ENCODE measurements around the gene ZNF24. TPM values are rescaled to one million over a fixed set of nuclear protein-coding genes. Genes with fewer than 3 reads are reported as not detected.

Gene ZNF24
- total RNA-seq = 10 to 100 TPM; 46.8 to 47.8 TPM

DNA sequence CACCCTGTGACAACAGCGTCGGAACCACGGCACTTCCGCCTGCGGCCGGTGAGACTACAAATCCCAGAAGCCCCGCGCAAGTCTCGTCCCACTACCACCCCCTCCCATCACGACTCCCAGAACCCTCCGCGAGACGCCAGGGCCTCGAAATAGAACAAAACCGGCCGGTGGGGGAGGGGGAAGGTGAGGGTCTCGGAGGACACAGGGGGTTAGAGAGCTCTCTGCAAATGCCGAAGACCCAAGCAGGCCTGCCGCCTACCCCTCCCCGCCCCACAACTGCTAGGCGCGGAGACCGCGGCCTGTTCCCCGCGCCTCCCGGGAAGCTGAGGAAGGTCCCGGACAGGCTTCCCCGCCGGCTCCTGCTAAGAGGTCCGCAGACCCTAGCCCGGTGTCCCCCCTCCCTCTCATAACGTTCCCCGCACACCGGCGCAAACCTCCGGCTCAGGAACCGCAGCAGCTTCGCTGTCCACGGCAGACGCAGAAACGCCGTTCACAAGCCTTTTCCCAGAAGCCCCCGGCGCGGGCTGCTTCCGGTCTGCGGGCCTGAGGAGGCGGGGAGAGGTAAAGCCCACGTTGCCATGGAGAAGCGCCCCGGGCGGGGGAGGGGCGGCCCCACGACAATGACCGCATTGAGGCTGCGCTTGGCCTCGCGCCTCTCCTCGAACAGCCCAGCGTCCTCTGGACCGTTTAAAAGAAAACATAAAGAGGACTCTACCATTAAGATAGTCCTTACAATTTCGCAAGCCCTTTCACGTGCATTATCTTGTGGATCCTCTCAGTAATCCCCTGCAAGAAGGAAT, at the start of gene ZNF24:
Gene ZNF24, minus strand, starts transcription at position 485 of the 800 bp plus-strand sequence. CDS start 3,770 bp downstream, outside the sequence.
- DNase-seq = peak; percentile 94
- H3K27ac Mint-ChIP-seq = peak within 1 kb of the TSS; percentile 92
- CTCF ChIA-PET = interaction anchor here (1.1 to 2.2 kb wide), 5 partner anchors 11 to 114 kb away, joined by 3 to 8 read pairs (median 4); no protein-coding TSS in a partner anchor
- H3K36me3 Mint-ChIP-seq (ENCODE audit: low read depth) = peaks cover 13% of the 10 kb centered on the region
- no peaks in the 10 kb centered on the region for H3K9me3 Mint-ChIP-seq
- no peaks in the 10 kb centered on the region for H3K27me3 Mint-ChIP-seq (ENCODE audit: low read depth)
- peaks cover 43% of the 10 kb centered on the region for H3K4me1 Mint-ChIP-seq (ENCODE audit: low read depth)
- peak within 1 kb of the TSS; percentile 92 for H3K4me3 Mint-ChIP-seq
- intact Hi-C loops (cut with micrococcal nuclease) = loop anchor here (1.0 to 5.0 kb wide), 12 partner anchors 33 to 785 kb away; partner anchors contain the start of genes ELP2, INO80C, MAPRE2 and RMP24

DNA sequence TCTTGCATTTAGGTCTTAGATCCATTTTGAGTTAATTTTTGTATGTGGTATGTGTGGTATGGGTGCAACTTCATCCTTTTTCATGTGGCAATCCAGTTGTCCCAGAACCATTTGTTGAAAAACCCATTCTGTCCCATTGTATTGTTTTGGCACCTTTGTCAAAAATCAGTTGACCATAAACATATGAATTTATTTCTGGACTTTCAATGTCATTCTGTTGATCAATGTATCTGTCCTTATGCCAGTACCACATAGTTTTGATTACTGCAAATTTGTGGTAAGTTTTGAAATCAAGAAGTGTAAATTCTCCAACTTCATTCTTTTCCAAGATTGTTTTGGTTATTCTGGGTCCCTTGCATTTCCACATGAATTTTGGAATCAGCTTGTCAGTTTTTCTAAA, 49.5 kb upstream of the ZNF24 start:
- Mint-ChIP-seq H3K27ac (no peak overlapping the region), H3K27me3 (ENCODE audit: low read depth) (peaks cover 12% of the 10 kb centered on the region), H3K4me3 (no peak overlapping the region), H3K9me3 (peaks cover 3% of the 10 kb centered on the region), H3K4me1 (ENCODE audit: low read depth) (no peaks in the 10 kb centered on the region), H3K36me3 (ENCODE audit: low read depth) (no peaks in the 10 kb centered on the region)
- intact Hi-C loops (cut with micrococcal nuclease) = no loop called here
- CTCF ChIA-PET = interaction anchor here (0.9 kb wide), 1 partner anchor 16 kb away, joined by 3 read pairs; no protein-coding TSS in a partner anchor
- no peak for DNase-seq

DNA sequence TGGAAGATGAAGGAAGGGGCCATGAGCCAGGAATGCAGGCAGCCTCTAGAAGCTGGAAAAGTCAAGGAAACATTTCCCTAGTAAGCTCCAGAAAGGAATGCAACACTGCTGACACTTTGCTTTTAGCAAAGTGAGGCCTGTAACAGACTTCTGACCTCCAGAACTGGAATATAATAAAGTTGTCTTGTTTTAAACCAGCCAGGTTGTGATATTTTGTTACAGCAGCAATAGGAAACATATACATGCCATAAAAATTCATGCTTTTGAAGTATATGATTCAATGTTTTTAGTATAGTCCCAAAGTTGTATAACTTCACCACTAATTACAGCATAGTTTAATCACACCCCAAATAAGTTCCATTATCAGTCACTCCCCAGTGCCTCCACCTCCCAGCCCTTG, 48.2 kb upstream of the ZNF24 start:
- CTCF ChIA-PET = no interaction called here

DNA sequence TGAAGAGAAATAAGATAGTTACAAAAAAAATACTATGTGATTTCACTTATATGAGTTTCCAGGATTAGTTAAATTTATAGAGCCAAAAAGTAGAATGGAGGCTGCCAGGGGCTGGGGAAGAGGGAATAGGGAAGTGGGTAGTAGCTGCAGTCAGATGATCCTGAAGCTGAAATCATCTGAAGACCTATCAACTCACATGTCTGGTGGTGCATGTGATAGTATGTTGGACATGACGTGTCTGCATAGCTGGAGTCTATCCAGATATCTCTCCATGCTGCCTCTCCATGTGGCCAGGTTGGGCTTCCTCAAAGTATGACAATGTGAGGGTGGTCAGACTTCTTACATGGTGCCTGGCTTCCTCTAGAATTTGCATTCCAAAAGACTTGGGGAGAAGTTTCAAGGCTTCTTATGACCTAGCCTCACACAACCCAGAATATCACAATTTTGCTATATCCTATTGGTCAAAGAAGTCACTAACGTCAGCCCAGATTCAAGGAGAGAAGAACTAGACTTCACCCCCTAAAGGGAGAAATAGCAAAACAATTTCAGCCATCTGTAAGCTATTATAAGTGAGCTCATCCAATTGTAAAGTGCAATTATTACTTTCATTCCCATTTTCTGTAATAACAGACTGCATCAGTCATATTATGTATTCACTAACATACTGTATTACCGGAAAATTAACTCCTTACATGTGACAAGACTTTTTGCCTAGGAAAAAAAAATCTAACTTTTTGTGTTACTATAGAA, 46.9 kb upstream of the ZNF24 start:
- no peak for DNase-seq
- no peaks in the 10 kb centered on the region for H3K36me3 Mint-ChIP-seq (ENCODE audit: low read depth)
- H3K4me1 Mint-ChIP-seq (ENCODE audit: low read depth) = peaks cover 2% of the 10 kb centered on the region
- peaks cover 23% of the 10 kb centered on the region for H3K27me3 Mint-ChIP-seq (ENCODE audit: low read depth)
- CTCF ChIA-PET = interaction anchor here (0.9 kb wide), 1 partner anchor 16 kb away, joined by 3 read pairs; no protein-coding TSS in a partner anchor
- H3K9me3 Mint-ChIP-seq = peaks cover 3% of the 10 kb centered on the region
- intact Hi-C loops (cut with micrococcal nuclease) = no loop called here
- no peak overlapping the region for H3K4me3 Mint-ChIP-seq
- no peak overlapping the region for H3K27ac Mint-ChIP-seq

More for the DNA sequence above, 48.2 kb upstream of the ZNF24 start:
- Mint-ChIP-seq H3K36me3 (ENCODE audit: low read depth) (no peaks in the 10 kb centered on the region), H3K9me3 (peaks cover 3% of the 10 kb centered on the region), H3K27me3 (ENCODE audit: low read depth) (peaks cover 19% of the 10 kb centered on the region), H3K4me1 (ENCODE audit: low read depth) (no peaks in the 10 kb centered on the region), H3K4me3 (no peak overlapping the region), H3K27ac (no peak overlapping the region)
- intact Hi-C loops (cut with micrococcal nuclease) = no loop called here
- DNase-seq = no peak

DNA sequence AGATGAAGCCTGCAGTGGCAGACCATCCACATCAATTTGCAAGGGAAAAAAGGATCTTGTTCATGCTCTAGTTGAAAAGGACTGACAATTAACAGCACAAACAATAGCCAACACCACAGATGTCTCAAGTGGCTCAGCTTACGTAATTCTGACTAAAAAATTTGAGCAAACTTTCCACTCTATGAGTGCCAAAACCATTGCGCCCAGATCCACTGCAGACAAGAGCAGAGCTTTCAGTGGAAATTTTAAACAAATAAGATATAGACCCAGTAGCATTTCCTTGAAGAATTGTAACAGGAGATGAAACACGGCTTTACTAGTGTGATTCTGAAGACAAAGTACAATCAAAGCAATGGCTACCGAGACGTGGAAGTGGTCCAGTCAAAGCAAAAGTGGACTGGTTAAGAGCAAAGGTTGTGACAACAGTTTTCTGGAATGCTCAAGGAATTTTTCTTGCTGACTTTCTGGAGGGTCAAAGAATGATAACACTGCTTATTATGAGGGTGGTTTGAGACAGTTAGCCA, 44.9 kb upstream of the ZNF24 start:
- Mint-ChIP-seq H3K4me1 (ENCODE audit: low read depth) (peaks cover 2% of the 10 kb centered on the region), H3K36me3 (ENCODE audit: low read depth) (no peaks in the 10 kb centered on the region), H3K27me3 (ENCODE audit: low read depth) (peaks cover 23% of the 10 kb centered on the region), H3K27ac (no peak overlapping the region), H3K9me3 (peaks cover 3% of the 10 kb centered on the region), H3K4me3 (no peak overlapping the region)
- CTCF ChIA-PET = interaction anchor here (0.6 to 1.3 kb wide), 2 partner anchors 32 to 383 kb away, joined by 3 read pairs; no protein-coding TSS in a partner anchor
- DNase-seq = no peak
- intact Hi-C loops (cut with micrococcal nuclease) = loop anchor here (10.0 kb wide), 2 partner anchors 586 to 706 kb away; partner anchors contain the start of gene RMP24

DNA sequence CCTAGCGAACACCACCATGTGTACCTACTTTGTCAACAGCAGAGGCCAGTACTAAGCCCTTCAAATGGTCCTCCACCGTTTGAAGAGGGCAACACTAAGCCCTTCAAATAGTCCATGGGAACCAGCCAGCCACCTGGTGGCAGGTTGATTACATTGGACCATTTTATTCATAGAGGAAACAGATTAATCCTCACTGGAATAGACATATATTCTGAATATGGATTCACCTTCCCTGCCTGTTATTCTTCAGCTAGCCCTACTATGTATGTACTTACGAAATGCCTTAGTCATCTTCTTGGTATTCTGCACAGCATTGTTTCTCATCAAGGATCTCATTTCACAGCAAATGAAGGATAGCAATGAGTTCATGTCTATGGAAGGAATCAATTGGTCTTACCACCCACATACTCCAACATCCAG, 42.9 kb upstream of the ZNF24 start:
- intact Hi-C loops (cut with micrococcal nuclease) = loop anchor here (1.0 to 10.0 kb wide), 5 partner anchors 370 to 708 kb away; partner anchors contain the start of gene RMP24
- no peak overlapping the region for H3K27ac Mint-ChIP-seq
- no peaks in the 10 kb centered on the region for H3K36me3 Mint-ChIP-seq (ENCODE audit: low read depth)
- peaks cover 2% of the 10 kb centered on the region for H3K4me1 Mint-ChIP-seq (ENCODE audit: low read depth)
- H3K9me3 Mint-ChIP-seq = no peaks in the 10 kb centered on the region
- peaks cover 23% of the 10 kb centered on the region for H3K27me3 Mint-ChIP-seq (ENCODE audit: low read depth)
- CTCF ChIA-PET = interaction anchor here (0.5 to 3.0 kb wide), 19 partner anchors 14 to 395 kb away, joined by 3 to 11 read pairs (median 5); partner anchors contain the start of gene INO80C
- DNase-seq = peak; percentile 22
- no peak overlapping the region for H3K4me3 Mint-ChIP-seq

DNA sequence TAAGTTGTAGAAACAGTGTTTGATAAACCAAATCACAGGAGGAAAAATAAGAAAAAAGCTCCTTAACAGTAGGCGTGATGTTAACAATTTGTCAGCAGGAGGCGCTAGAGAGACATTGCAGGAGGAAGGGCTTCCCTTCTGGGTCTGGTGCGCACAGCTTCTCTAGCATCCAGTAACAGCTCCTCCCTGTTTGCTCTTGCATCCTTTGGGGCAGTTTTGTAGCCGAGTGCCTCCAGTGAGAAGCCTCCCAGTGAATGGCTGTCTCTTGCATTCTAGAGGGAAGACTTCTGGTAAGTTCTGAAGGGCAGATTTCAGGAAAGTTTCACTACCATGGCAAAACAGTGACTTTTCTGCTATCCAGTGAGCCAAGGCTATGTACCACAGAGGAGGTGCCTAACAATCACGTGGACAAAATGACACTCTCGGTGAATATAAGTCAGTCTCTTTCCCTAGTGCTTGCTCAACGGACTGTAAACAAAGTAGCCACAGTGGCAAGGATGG, 42.4 kb upstream of the ZNF24 start:
- H3K27me3 Mint-ChIP-seq (ENCODE audit: low read depth) = peaks cover 23% of the 10 kb centered on the region
- no peaks in the 10 kb centered on the region for H3K9me3 Mint-ChIP-seq
- intact Hi-C loops (cut with micrococcal nuclease) = loop anchor here (1.0 to 10.0 kb wide), 7 partner anchors 22 to 708 kb away; partner anchors contain the start of gene RMP24
- no peak overlapping the region for H3K4me3 Mint-ChIP-seq
- H3K27ac Mint-ChIP-seq = no peak overlapping the region
- peak; percentile 81 for DNase-seq
- no peaks in the 10 kb centered on the region for H3K36me3 Mint-ChIP-seq (ENCODE audit: low read depth)
- peaks cover 2% of the 10 kb centered on the region for H3K4me1 Mint-ChIP-seq (ENCODE audit: low read depth)
- CTCF ChIA-PET = interaction anchor here (0.5 to 3.0 kb wide), 35 partner anchors 8 to 555 kb away, joined by 3 to 11 read pairs (median 4); partner anchors contain the start of gene INO80C

DNA sequence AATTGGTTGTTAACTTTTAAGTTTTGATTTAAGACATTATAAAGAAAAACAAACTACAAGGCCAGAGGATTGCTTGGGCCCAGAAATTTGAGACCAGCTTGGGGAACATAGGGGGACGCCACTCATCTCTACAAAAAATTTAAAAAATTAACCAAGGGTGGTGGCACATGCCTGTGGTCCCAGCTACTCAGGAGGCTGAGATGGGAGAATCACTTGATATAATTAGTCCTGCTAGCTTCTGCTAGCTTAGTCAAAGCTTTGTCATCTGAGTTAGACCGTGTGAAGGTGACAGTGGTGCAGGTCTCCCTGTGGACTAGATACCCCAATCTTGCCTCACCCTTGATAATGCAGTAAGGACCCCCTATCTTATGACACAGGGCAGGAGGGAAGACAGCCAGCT, 38.9 kb upstream of the ZNF24 start:
- Mint-ChIP-seq H3K9me3 (no peaks in the 10 kb centered on the region), H3K4me3 (no peak overlapping the region), H3K27me3 (ENCODE audit: low read depth) (peaks cover 9% of the 10 kb centered on the region), H3K27ac (no peak overlapping the region), H3K36me3 (ENCODE audit: low read depth) (no peaks in the 10 kb centered on the region), H3K4me1 (ENCODE audit: low read depth) (peaks cover 2% of the 10 kb centered on the region)
- CTCF ChIA-PET = interaction anchor here (0.6 to 3.0 kb wide), 3 partner anchors 152 to 647 kb away, joined by 4 to 13 read pairs (median 4); no protein-coding TSS in a partner anchor
- intact Hi-C loops (cut with micrococcal nuclease) = loop anchor here (10.0 kb wide), 2 partner anchors 592 to 712 kb away; partner anchors contain the start of gene RMP24
- no peak for DNase-seq

DNA sequence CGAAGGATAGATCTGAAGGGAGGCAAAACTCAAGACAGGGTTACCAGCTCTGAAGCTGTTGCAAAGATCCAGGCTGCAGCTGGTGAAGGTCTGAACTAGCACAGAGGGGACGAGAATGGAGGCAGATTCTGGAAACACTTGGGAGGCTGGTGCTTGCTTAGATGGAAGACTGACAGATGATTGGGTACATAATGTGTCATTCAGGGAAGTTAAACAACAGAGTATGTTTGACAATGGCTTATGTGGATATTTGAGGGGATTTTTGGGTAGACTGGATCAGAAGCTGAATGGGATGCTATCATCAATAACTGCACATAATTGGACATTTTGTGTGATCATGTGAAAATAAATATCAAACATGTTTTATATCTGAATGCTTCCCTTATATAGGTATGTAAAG, 35.2 kb upstream of the ZNF24 start:
- Mint-ChIP-seq H3K4me1 (ENCODE audit: low read depth) (no peaks in the 10 kb centered on the region), H3K4me3 (no peak overlapping the region), H3K27ac (no peak overlapping the region), H3K9me3 (no peaks in the 10 kb centered on the region), H3K36me3 (ENCODE audit: low read depth) (no peaks in the 10 kb centered on the region), H3K27me3 (ENCODE audit: low read depth) (no peaks in the 10 kb centered on the region)
- intact Hi-C loops (cut with micrococcal nuclease) = loop anchor here (5.0 to 10.0 kb wide), 2 partner anchors 352 to 515 kb away; no protein-coding TSS in a partner anchor
- CTCF ChIA-PET = no interaction called here
- no peak for DNase-seq

DNA sequence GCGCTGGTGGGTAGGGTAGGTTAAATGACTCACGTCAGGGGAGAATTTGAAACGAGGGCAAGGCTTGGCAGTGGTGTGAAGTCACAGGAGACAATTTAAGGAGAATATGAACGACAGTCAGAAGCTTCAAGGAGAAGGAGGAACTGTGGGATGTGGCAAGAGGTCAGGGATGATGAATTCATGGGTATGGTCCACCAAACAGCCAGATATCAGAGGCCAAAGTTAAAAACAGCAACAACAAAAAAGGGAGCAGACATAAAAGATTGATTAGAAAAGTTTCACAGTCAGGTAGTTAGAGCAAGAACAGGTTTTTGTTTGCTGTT, 34.3 kb upstream of the ZNF24 start:
- Mint-ChIP-seq H3K4me1 (ENCODE audit: low read depth) (no peaks in the 10 kb centered on the region), H3K27ac (no peak overlapping the region), H3K27me3 (ENCODE audit: low read depth) (no peaks in the 10 kb centered on the region), H3K36me3 (ENCODE audit: low read depth) (no peaks in the 10 kb centered on the region), H3K4me3 (no peak overlapping the region), H3K9me3 (no peaks in the 10 kb centered on the region)
- intact Hi-C loops (cut with micrococcal nuclease) = loop anchor here (5.0 to 10.0 kb wide), 2 partner anchors 351 to 514 kb away; no protein-coding TSS in a partner anchor
- DNase-seq = no peak
- CTCF ChIA-PET = no interaction called here

DNA sequence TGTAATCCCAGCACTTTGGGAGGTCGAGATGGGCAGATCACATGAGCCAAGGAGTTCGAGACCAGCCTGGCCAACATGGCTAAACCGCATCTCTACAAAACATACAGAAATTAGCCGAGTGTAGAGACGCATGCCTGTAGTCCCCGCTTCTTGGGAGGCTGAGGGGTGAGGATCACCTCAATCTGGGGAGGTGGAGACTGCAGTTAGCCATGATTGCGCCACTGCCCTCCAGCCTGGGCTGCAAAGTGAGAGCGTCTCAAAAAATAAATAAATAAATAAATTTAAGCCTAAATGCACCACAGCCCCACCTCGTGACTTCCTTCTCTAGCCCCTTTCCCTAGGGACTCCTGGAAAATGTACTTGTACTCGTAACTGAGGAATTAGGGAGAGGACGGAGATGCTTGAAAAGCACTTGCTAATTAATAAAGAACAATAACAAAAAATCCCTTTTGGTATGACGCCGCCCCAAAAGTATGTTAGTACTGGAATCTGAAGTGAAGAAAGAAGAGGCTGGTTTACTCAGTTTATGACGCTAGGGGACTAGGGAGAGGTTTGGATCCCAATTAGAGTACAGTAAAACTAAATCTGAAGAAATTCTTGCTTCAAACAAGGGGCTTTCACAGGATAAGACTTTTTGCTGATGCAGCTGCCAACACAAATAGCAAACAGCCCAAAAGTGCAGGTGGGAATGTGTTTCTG, 33.8 kb upstream of the ZNF24 start:
- peak overlapping the region; percentile 73 for H3K4me3 Mint-ChIP-seq
- H3K36me3 Mint-ChIP-seq (ENCODE audit: low read depth) = no peaks in the 10 kb centered on the region
- no peaks in the 10 kb centered on the region for H3K27me3 Mint-ChIP-seq (ENCODE audit: low read depth)
- CTCF ChIA-PET = no interaction called here
- no peak for DNase-seq
- no peaks in the 10 kb centered on the region for H3K4me1 Mint-ChIP-seq (ENCODE audit: low read depth)
- H3K27ac Mint-ChIP-seq = no peak overlapping the region
- H3K9me3 Mint-ChIP-seq = no peaks in the 10 kb centered on the region
- intact Hi-C loops (cut with micrococcal nuclease) = loop anchor here (1.0 to 10.0 kb wide), 3 partner anchors 34 to 513 kb away; partner anchors contain the start of gene ZNF24

All from activated naive CD4-positive, alpha-beta T cell treated with anti-CD3 and anti-CD28 coated beads for 36 hours (primary cell).